ENCODE results near the gene RTN4. TPM values are rescaled to one million over a fixed set of nuclear protein-coding genes. Genes with fewer than 3 reads are reported as not detected.

Gene RTN4
- total and polyA plus RNA-seq, 11 donors = 46.1 to 250 (median 95.5) TPM

DNA sequence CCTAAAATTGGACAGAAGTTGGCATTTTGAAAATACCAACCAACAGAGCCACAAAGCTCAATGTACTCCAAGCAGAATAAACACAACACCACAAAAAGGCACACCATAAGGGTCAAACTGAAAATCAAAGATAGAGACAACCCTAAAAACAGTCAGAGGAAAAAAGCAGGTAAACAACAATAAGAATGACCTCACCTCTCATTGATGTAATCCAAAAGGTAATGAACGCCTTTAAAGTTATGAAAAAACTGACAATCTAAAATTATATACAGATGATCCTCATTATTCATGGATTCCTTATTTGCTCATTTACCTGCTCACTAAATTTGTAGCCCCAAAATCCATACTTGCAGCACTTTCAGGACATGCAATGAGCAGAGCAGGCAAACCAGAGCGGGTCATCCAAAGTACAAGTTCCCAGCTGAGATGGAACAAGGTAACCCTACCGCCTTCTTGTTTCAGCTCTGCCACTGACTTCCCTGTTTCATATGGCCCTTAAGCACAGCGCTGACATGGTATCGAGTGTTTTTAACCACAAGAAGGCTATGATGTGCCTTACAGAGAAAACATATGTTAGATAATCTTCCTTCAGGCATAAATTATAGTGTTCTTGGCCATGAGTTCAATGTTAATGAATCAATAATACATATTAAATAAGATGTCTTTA, 17.0 kb downstream of the RTN4 start:
- Histone ChIP-seq H3K4me1 (peaks cover 0 to 72% (median 13%) of the 10 kb centered on the region in 12 donors), H3K27me3 (no peaks in the 10 kb centered on the region), H3K4me3 (no peak overlapping the region), H3K36me3 (no peaks in the 10 kb centered on the region), H3K9me3 (peaks cover 0 to 28% (median 2%) of the 10 kb centered on the region in 12 donors), H3K27ac (peak overlapping the region in 1 of 12 donors; percentile 11)
- WGBS, 4 donors = 87 to 94% (median 90%) methylated on average over 5 of the region's 5 CpGs
- no peak for ATAC-seq
- intact Hi-C loops (cut with DNase I) = no loop called here
- TF ChIP-seq POLR2A (IDR thresholded peaks at IDR 0.05) = no peak
- no peak for TF ChIP-seq CTCF (IDR thresholded peaks at IDR 0.05)
- no peak for DNase-seq

DNA sequence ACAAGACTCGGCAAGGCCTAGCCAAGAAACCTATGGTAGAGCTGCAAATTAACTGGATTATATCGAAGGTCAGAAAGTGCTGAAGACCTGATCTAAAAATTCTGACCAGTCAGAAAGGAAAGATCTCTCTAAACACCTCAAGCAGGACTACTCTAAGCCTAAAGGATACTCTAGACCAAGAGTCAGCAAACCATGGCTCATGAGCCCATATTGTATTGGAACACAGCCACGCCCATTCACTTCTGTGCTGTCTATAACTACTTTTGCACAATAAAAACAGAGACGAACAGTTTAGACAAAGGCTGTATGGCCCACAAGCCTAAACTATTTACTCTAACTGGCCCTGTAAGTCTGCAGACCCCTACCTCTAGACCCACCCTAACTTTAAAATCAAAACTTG, 18.7 kb downstream of the RTN4 start:
- no peak overlapping the region for H3K4me3 ChIP-seq
- H3K27me3 ChIP-seq = no peaks in the 10 kb centered on the region
- intact Hi-C loops (cut with DNase I) = no loop called here
- DNase-seq (no peak), ATAC-seq (no peak)
- TF ChIP-seq CTCF (IDR thresholded peaks at IDR 0.05) (no peak), POLR2A (IDR thresholded peaks at IDR 0.05) (no peak)
- peaks cover 0 to 6% (median 0%) of the 10 kb centered on the region in 9 donors for H3K36me3 ChIP-seq
- peaks cover 0 to 77% (median 30%) of the 10 kb centered on the region in 12 donors for H3K4me1 ChIP-seq
- H3K27ac ChIP-seq = no peak overlapping the region
- 88 to 90% (median 90%) methylated on average over 4 of the region's 4 CpGs for WGBS, 4 donors
- H3K9me3 ChIP-seq = peaks cover 0 to 19% (median 2%) of the 10 kb centered on the region in 12 donors

GRCh38 chr2:55030766-55031165, 19.5 kb downstream of the RTN4 start:
- WGBS, 4 donors = 78 to 94% (median 92%) methylated on average over 3 of the region's 3 CpGs
- H3K36me3 ChIP-seq = peaks cover 0 to 6% (median 0%) of the 10 kb centered on the region in 9 donors
- DNase-seq = no peak
- ATAC-seq = no peak
- H3K4me3 ChIP-seq = no peak overlapping the region
- peaks cover 0 to 85% (median 37%) of the 10 kb centered on the region in 12 donors for H3K4me1 ChIP-seq
- TF ChIP-seq CTCF (IDR thresholded peaks at IDR 0.05) = no peak
- TF ChIP-seq POLR2A (IDR thresholded peaks at IDR 0.05) = no peak
- no peaks in the 10 kb centered on the region for H3K27me3 ChIP-seq
- peaks cover 0 to 13% (median 1%) of the 10 kb centered on the region in 12 donors for H3K9me3 ChIP-seq
- H3K27ac ChIP-seq = no peak overlapping the region
- intact Hi-C loops (cut with DNase I) = no loop called here

DNA sequence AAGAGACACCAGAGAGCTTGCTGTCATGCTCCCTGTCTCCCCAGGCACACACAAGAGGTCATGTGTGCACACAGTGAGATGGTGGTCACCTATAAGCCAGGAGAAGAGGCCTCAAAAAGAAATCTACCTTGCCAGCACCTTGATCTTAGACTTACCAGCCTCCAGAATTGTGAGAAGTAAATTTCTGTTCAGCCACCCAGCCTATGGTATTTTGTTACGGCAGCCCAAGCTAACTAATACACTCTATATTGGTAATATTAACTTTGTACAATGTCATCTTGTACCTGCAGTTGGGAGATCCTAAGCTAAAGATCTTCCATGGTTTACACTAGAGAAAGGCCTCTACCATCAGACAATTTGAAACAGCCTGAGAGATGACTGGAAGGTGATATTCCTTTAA, 21.2 kb downstream of the RTN4 start:
- 96 to 100% (median 100%) methylated on average over 1 of the region's 1 CpG for WGBS, 4 donors
- Histone ChIP-seq H3K4me1 (peaks cover 0 to 86% (median 47%) of the 10 kb centered on the region in 12 donors), H3K4me3 (no peak overlapping the region), H3K9me3 (peaks cover 0 to 3% (median 0%) of the 10 kb centered on the region in 12 donors), H3K27me3 (no peaks in the 10 kb centered on the region), H3K36me3 (peaks cover 0 to 6% (median 0%) of the 10 kb centered on the region in 9 donors), H3K27ac (no peak overlapping the region)
- intact Hi-C loops (cut with DNase I) = no loop called here
- DNase-seq (no peak), ATAC-seq (no peak)
- no peak for TF ChIP-seq POLR2A (IDR thresholded peaks at IDR 0.05)
- TF ChIP-seq CTCF (IDR thresholded peaks at IDR 0.05) = no peak

Measured in heart left ventricle (tissue), 16 donors.